GM12891 (cell line): Measurements from ENCODE around the gene C1GALT1C1L.

Source experiments
- DNase-seq: peaks from one replicate; pipeline ENCODE4 v3.0.0; 2011; ENCODE audit warnings: low spot score; ENCODE audit not compliant: insufficient read length
- FAIRE-seq: peaks from 2 replicates; lab custom pipeline; 2011; peaks lifted over from hg19 to GRCh38; lab: Jason Lieb, UNC
- PAX5 ChIP-seq: IDR thresholded peaks from 2 replicates; pipeline ENCODE4 v1.6.1; 2011; ENCODE audit warnings: low read length, moderate library complexity, mild to moderate bottlenecking; ENCODE audit not compliant: insufficient read depth, severe bottlenecking
- POLR2A ChIP-seq: IDR thresholded peaks from 2 replicates; pipeline ENCODE4 v1.6.1; 2011; ENCODE audit warnings: low read depth, low read length, control low read depth
- POLR2AphosphoS5 ChIP-seq: IDR thresholded peaks from 2 replicates; pipeline ENCODE4 v1.6.1; 2011; ENCODE audit warnings: low read depth, low read length, control low read depth
- POU2F2 ChIP-seq: IDR thresholded peaks from 2 replicates; pipeline ENCODE4 v1.6.1; 2011; ENCODE audit warnings: low read depth, mild to moderate bottlenecking, control low read depth, low read length, moderate library complexity
- SPI1 ChIP-seq: IDR thresholded peaks from 2 replicates; pipeline ENCODE4 v1.6.1; 2011; ENCODE audit warnings: low read depth, low read length, control low read depth
- TAF1 ChIP-seq: IDR thresholded peaks from 2 replicates; pipeline ENCODE4 v1.6.1; 2011; ENCODE audit warnings: low read depth, low read length, control low read depth

The C1GALT1C1L gene

GRCh38 chr2:43631618-43632317 lies 44.5 kb downstream of the C1GALT1C1L start:
- DNase-seq = no peak
- TF ChIP-seq SPI1 (no peak), PAX5 (no peak), POLR2A (no peak), POLR2AphosphoS5 (no peak), POU2F2 (no peak), TAF1 (no peak)
- FAIRE-seq = no peak
